RPMI8226 (cell line): ENCODE measurements around the gene DCAF15.

ENCODE experiments used
- DNase-seq: peaks from one replicate; pipeline ENCODE4 v3.0.0-alpha.2; 2015

Gene DCAF15

DNA sequence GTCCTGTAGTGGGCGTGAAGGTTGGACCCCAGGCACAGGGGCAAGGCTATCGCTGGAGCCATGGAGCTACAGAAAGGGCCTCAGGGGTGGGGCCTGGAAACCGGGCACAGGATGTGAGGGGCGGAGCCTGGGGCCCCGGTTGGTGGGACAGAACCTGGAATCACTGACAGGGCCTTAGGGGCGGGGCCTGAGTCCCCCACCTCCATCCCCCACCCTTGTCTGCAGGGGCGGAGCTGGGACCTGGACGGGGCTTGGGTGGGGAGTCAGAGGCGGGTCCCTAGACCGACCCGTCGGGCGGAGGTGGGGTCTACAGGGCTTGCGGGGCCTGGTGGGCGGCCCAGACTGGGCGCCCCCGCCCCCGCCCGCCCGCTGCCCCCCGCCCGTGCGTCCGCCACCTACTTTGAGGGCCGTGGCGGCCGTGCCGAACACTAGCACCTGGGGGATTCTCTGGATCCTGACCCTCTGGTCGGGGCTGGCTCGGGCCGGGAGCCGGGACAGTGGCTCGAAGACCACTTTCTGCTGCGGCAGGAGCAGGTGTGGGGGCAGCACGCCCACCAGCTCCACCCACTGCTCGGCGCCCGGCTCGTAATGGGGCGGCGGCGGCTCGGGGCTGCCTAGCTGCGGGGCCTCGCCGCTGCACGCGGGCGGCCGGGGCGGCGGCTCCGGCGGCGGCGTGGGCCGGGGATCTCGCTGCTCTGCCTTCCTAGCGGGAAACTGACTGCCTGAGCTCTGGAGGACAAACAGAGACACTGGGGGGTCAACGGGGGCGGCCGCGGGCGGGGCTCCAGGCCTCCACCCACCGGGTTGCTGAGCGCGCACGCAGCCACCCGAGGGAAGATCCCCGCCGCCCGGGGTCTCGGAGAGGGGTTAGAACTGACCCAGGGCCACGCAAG lies 26.3 kb downstream of the DCAF15 start:
- no peak for DNase-seq

DNA sequence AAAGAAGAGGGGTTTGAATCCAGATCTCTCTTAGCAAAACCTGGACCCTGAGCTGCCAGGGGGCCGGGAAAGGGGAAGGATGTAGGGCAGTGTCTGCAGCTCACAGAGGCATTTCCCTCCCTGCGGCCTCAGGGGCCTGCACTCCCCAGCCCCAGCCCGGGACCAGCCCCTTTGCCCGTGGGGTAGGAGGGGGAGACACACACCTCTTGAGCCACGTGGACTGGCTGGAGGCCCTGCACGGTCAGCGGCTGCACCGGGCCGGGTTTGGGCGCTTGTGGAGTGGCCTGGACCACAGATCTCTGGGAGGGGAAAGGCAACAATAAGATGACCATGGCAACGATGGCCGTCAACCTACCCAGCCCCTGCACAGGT lies 26.9 kb downstream of the DCAF15 start:
- no peak for DNase-seq

DNA sequence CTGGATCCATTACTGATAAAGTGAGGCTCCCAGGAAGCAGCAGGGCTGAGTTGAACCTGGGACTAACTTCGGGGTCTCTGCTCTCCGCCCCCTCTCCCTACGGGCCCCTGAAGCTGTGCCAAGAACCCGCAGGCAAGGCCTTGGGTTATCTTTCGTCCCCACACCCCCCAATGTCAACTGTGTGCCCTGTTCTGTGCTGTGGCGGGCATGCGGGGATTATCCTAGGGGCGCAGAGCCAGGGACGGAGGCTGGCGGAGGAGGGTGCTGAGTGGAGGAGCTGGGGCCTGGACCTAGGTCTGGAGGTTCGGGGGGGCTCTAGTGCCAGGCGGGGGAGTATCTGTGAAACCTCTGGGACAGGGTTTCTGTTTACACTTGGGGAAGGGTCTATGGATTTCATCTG lies 27.4 kb downstream of the DCAF15 start:
- no peak for DNase-seq

DNA sequence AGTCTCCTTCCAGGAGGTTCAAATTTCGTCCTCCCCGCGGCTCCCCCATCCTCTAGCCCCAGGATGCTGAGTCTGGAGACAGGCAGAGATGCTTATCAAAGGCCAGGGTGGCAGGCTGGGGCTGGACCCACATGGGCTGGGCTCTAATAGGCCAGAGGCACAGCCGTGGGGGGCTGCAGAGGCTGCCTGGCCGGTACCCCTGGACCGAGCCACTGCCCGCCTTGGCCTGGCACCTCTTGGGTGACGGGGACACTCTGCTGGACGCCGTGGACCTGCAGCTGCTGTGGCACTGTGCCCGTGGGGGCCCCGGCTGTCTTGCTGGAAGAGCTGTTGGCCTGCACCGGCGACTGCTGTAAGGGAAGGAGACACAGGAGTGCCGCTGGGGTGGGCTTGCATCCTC lies 28.0 kb downstream of the DCAF15 start:
- no peak for DNase-seq

DNA sequence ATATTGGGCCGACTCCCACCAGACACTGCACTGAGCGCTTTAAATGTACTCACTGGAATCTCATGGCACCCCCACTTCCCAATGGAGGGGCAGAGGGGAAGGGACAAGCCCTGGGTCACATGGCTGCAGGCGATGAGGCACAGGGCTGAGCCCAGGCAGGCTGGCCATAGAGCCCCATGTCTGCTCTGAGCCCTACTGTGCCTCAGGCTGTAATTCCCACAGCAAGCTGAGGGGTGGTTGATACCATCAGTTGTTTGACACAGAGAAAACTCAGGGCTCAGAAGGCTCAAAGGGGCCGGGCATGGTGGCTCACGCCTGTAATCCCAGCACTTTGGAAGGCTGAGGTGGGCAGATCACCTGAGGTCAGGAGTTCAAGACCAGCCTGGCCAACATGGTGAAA lies 28.7 kb downstream of the DCAF15 start:
- DNase-seq, result no peak

DNA sequence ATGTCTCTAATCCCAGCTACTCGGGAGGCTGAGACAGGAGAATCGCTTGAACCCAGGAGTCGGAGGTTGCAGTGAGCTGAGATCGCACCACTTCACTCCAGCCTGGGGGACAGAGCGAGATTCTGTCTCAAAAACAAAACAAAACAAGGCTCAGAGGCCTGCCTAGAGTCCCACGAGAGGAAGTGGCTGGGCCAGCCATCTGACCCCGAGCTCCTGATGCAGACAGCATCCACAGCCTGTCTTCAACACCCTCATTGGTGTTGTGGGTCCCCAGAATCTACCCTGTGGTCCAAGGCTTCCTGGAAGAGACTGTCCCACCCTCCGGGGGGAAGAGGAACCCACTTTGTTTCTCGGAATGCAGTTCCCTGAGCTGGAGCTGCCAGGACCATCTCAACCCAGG lies 29.2 kb downstream of the DCAF15 start:
- no peak for DNase-seq

DNA sequence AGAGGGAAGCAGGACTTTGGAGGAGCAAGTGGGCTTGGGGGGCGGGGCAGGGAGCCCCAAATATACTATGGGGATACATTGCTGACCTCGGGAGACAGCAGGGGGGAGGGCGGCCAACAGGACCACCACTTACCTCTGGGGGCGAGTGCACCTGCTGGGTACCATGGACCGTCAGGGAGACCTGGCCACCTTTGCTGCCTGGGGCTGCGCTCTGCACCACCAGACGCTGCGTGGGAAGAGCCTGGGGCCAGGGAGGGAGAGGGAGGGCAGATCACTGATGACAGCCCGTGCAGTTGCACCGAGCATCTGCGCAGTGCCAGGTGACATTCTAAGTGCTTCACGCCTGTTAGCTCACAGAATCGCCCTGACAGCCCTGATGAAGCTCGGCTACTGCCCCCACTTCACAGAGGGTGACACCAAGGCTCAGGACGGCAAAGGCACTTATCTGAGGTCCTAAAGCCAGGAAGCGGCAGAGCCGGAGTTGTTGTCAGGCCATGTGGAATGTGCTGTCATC lies 29.7 kb downstream of the DCAF15 start:
- DNase-seq, result no peak

DNA sequence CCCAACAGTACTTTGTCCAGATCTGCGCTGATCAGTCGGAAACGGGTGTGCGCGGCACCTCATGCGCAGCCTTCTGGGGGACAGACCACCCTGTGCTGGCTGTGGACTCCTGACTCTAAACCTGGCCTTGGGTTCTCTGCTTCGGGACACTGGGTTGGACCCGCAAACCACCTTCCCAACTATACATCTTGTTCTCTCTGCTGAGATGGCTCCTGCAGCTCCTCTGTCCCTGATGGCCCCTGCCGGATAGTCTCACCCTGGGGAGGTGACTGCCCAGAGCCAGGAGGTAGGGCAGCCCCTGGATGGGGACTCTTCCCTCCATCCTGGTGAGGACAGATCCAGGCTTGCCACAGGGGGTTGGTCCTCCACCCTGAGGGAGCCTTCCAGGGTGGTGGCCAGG lies 30.5 kb downstream of the DCAF15 start:
- DNase-seq, result no peak

DNA sequence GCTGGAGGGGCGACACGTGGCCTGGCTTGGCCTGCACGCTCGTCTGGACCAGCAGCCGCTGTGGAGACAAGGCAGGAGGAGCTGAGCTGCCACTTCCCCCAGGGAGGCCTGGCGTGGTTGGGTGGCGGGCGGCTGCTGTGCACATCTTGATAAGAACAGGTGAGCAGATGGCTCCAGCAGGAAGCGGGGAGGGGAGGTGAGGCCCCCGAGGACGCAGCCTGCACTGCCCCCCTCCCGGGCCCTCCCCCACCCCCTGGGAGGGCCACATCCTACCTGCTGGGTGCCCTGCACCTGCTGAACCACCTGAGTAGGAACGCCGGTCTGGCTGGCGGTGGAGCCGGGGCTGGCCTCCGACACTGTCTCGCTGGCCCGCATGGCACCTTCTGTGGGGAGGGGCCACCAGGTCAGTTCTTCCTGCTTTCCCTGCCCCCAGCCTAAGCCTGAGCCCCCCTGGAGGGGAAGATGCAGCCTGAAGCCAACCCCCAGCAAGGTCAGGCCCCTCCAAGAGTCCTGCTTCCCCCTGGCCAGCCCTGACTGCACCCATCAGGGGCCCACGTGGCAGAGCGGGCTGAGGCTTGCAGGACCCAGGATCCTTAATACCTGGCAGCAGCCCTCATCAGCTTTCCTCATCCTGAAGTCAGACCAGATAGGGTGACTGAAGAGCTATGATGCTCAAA lies 31.0 kb downstream of the DCAF15 start:
- no peak for DNase-seq

DNA sequence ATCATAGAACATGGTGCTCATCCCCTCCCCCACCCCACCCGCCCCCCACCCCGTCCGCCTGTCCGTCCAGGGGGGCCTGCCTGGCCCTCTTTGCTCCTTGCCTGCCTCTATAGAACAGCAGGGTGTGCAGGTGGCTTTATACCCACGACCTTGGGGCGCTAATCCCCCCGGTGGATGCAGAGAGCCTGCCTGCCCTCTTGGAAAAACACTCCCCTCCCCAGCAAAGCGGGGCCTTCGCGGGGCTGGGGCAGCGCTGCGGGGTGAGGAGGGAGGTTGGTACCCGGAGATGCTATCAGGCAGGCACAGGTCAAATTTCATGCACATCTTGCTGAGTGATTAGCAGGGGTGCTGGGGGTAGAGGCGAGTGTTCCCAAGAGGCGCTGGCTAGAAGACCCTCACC lies 31.9 kb downstream of the DCAF15 start:
- DNase-seq, result no peak

DNA sequence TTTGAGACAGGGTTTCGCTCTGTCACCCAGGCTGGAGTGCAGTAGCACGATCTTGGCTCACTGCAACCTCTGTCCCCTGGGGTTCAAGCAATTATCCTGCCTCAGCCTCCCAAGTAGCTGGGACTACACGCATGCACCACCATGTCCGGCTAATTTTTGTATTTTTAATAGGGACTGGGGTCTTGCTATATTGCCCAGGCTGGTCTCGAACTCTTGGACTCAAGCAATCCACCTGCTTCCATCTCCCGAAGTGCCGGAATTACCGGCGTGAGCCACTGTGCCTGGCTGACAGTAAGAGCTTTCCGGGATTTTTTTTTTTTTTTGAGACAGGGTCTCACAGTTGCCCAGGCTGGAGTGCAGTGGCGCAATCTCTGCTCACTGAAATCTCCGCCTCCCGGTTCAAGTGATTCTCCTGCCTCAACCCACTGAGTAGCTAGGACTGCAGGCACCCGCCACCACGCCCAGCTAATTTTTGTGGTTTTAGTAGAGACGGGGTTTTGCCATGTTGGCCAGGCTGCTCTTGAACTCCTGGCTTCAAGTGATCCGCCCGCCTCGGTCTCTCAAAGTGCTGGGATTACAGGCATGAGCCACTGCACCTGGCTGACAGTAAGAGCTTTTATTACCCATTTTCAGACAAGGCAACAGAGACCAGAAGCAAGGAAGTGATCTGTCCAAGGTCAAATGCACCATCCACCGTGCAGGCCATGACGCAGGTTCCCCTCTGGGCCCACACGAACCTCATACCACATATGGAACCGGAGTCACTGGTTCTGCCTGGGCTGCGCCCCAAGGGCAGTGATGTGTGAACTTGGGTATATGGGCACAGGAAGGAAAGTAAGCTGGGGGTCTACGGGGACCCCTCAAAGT lies 32.8 kb downstream of the DCAF15 start:
- DNase-seq, result no peak

DNA sequence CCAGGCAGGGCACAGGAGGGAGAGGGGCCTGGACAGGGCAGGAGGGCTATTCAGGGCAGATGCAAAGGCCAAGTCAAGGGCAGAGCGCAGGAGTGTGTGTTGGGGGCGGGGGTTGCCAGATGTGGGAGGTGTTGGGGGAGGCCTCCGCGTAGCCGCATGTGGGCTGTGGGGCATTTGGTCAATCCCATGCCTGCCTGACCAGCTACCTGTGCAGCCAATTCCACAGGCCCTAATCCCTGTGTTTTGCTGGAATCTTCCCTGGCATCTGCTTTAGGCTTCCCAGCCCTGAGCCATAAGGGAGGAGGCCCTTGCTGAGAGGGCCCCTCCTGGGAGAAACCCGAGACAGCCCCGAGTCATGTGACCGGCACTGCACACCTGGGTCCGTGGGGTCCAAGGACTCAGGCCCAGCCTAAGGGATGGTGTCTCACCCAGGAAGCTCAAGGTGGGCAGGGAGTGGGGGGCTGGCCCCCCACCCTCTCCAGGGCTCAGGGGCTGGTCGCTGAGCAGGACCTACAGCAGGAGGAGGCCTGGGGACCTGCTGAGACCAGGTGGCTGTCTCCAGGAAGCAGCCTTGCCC lies 33.5 kb downstream of the DCAF15 start:
- no peak for DNase-seq

DNA sequence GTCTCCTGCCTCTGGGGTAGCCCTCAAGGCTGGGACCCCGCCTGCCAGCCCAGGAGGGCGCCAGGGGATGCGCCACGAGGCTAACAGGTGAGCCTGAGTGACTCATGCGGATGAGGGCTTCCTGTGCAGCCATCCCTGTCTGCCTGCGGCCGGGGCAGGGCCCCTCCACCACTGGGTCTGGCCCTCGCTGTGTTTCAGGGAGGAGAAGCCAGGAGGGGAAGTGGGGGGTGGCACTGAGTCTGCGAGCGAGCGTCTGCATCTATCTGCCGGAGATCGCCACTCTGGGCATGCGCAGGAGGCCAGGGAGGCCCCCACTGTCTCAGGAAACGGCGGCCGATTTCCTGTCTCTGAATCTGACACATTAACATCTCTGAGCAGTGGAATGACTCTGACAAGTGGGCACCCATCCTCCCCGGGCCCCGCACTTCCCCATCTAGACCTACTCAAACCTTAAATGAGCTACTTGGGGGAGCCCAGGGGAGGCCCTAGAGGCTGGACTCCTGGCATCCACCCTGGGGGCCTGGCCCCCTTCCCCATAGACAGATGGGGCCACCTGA lies 34.1 kb downstream of the DCAF15 start:
- peak; percentile 91 for DNase-seq

DNA sequence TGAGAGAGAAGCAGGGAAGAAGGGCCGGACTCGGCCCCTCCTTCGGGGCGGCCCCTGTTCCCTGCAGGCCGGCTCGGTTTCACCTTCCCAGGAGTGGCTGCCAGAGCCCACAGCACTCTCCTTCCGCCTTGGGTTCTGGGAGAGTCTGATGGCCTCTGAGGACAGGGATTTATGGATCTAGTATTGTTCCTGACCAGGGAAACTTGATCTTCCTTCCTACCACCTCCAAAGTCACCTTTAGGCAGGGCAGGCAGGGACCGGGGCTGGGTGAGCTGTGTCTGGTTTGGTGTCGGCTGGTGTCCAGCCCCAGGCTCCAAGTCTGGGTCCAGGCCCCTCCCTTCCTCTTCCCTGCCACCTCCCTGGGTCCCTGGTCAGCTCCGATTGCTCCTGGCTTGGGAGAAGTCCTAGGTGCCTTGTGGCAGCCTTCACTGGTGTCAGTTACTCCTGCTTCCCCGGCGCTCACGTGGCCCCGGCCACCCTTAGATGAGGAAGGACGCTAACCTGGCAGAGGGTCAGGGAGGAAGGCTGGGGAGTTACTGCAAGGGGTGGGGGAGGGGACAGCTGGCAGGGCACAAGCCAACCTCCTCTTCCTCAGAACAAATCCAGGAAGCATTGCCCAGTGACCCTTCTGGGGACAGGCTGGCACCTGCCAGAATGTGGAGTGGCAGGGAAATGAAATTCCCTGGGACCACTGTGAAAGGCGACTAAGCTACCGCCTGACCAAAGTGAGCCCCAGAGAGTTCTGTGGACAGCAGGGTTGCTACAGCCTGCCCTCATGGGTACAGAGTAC lies 35.0 kb downstream of the DCAF15 start:
- DNase-seq, result no peak

DNA sequence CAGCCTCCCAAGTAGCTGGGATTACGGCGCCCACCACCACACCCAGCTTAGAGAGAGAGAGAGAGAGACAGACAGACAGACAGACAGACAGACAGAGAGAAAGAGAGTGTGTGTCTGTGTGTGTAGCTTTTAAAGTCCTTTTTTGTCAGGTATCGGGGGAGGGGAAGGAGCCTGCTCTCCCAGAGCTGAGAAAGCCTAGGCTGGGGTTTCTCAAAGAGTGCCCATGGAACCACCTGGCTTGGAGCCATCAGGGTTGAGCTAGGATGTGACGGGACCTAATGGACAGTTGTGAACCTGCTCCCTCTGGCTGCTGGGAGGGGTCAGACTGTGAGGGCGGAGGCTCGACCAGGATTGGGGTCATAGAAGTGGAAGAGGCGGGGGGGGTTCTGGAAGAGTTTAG lies 37.2 kb downstream of the DCAF15 start:
- DNase-seq, result no peak

DNA sequence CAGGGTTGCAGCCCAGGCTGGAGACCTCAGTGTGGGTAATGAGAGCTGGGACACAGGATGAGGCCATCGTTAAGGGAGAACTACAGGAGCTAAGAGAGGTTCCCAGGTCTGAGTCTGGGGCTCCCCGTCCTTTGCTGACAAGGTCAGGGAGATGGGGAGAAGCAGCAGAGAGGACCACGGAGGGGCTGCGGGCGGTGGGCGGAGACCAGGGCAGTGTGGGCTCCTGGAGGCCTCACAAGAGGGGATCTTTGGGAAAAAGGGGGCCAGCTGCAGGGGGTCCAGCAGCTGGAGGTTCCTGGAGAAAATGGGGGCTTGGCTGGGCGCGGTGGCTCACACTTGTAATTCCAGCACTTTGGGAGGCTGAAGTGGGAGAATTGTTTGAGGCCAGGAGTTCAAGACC lies 37.8 kb downstream of the DCAF15 start:
- DNase-seq, result no peak

DNA sequence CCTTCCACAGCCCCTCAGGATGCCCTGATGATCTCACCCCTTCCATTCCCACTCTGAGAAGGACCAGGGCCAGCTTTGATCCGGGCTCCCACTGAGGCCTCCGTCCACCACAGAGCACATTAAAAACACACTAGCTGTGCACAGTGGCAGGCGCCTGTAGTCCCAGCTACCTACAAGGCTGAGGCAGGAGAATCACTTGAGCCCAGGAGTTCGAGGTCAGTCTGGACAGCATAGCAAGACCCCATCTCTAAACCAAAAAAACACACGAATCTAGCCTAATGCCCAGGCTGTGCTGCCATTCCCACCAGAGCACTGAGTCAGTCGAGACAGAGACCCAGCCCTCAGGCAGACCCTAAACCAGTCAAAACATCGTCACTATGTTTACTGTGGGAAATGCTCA lies 39.7 kb downstream of the DCAF15 start:
- DNase-seq, result no peak

DNA sequence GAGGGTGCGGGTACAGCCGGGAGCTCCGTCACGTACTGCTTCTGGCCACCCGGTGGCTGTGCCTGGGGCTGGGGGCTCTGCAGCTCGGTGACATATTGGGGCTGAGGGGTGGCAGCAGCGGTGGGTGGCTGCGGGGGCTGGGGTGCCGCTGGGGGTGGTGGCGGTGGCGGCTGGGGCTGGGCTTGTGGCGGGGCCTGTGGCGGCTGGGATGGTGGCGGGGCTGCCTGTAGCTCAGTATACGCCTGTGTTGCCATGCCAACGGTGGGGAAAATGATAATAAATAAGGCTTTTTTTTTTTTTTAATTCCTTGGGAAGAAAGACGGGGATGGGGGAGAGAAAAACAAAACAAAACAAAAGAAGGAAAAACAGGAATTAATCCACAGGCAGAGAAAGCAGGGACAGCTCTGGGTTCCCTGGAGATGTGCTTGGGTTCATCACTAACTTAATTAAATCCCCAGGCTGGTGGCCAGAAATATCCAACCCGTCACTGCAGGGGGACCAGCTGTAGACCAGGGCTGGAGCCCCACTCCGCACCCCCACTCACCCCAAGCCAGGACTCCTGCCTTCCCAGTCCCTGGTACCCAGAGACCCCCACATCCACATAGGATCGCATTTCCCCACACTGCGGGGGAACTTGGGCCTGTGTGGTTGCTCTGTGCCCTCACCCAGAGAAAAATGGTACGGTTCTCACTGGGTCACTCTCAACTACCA lies 41.4 kb downstream of the DCAF15 start:
- DNase-seq, result no peak

DNA sequence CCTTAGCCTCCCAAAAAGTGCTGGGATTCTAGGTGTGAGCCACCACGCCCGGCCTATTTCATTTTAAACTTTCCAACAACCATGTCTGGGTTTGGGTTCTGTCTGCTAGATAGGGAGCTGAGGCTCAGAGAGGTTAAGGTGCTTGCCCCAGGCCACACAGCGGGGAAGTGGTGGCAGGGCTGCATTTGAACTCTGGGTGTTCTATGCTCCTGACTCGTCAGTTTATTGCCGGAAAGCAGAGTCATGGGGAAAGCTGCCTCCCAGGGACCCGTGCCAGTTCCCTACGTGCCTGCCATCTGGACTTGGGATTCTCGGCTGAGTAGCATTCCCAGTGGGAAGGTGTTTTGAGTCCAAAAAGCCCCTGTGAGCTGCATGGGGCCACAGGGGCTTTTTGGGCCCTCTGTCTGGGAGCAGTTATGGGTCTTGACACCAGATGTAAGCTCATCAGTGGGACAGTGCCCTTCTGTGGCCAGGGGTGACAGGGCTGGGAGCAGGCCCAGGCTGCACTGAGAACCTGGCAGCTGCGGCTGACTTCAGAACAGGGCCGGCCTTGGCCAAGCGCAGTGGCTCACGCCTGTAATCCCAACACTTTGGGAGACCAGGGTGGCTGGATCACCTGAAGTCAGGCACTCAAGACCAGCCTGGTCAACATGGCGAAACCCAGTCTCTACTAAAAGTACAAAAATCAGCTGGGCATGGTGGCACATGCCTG lies 42.9 kb downstream of the DCAF15 start:
- DNase-seq, result no peak
